Fibroblast of lung (primary cell): ENCODE data around the gene PGLYRP3.
"Not testable (repeated sequence)": the region's sequence is repeated elsewhere in the genome, so short reads cannot be mapped to it uniquely, and the experiment has no call there.

ENCODE experiments used
- EZH2 ChIP-seq: IDR thresholded peaks from 2 replicates; pipeline ENCODE4 v1.5.1; 2012; ENCODE audit warnings: low read length, control low read depth, mild to moderate bottlenecking; ENCODE audit errors: missing control alignments
- TF ChIP-seq, protein P1 (sequence below), 2 donors: IDR thresholded peaks in 1 of 2; conservative IDR thresholded peaks in 1 of 2; 1 replicate in 1 of 2; 2 replicates in 1 of 2; pipeline ENCODE4 v1.5.1; 2011 to 2012; ENCODE audit warnings: low read length in 2 of 2, control low read depth in 1 of 2, inconsistent platforms in 1 of 2, low read depth in 1 of 2, mild to moderate bottlenecking in 1 of 2

DNA sequence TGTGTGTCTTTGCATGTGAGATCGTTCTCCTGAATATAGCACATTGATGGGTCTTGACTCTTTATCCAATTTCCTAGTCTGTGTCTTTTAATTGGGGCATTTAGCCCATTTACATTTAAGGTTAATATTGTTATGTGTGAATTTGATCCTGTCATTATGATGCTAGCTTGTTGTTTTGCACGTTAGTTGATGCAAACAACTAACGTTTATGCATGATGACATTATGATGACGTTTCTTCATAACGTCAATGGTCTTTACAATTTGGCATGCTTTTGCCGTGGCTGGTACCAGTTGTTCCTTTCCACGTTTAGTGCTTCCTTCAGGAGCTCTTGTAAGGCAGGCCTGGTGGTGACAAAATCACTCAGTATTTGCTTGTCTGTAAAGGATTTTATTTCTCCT, 5.4 kb upstream of the PGLYRP3 start:
- TF ChIP-seq, protein P1, sequence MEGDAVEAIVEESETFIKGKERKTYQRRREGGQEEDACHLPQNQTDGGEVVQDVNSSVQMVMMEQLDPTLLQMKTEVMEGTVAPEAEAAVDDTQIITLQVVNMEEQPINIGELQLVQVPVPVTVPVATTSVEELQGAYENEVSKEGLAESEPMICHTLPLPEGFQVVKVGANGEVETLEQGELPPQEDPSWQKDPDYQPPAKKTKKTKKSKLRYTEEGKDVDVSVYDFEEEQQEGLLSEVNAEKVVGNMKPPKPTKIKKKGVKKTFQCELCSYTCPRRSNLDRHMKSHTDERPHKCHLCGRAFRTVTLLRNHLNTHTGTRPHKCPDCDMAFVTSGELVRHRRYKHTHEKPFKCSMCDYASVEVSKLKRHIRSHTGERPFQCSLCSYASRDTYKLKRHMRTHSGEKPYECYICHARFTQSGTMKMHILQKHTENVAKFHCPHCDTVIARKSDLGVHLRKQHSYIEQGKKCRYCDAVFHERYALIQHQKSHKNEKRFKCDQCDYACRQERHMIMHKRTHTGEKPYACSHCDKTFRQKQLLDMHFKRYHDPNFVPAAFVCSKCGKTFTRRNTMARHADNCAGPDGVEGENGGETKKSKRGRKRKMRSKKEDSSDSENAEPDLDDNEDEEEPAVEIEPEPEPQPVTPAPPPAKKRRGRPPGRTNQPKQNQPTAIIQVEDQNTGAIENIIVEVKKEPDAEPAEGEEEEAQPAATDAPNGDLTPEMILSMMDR (conservative IDR thresholded peaks at IDR 0.05 in 1 of 2, IDR thresholded peaks at IDR 0.05 in 1 of 2; ENCODE audit: low read depth in 1 of 2, low read length in 2 of 2), result not testable (repeated sequence)
- TF ChIP-seq EZH2, result not testable (repeated sequence)
